Mucosa of stomach (tissue), 1 donor: ENCODE measurements around the gene DNER.
"Not testable (repeated sequence)": the region's sequence is repeated elsewhere in the genome, so short reads cannot be mapped to it uniquely, and the experiment has no call there.

ENCODE experiments used
- H3K27me3 ChIP-seq: one replicate; pipeline ENCODE4 v1.7.0; 2013; ENCODE audit warnings: mild to moderate bottlenecking, low read length; ENCODE audit not compliant: control insufficient read depth, insufficient read depth
- H3K36me3 ChIP-seq: one replicate; pipeline ENCODE4 v1.7.0; 2013; ENCODE audit warnings: low read length; ENCODE audit not compliant: control insufficient read depth, insufficient read depth
- H3K4me1 ChIP-seq: one replicate; pipeline ENCODE4 v1.7.0; 2013; ENCODE audit warnings: mild to moderate bottlenecking, low read length; ENCODE audit not compliant: control insufficient read depth, insufficient read depth
- H3K4me3 ChIP-seq: one replicate; pipeline ENCODE4 v1.7.0; 2013; ENCODE audit warnings: low read length
- H3K9ac ChIP-seq: one replicate; pipeline ENCODE4 v1.7.0; 2013; ENCODE audit warnings: mild to moderate bottlenecking, low read length, moderate library complexity
- H3K9me3 ChIP-seq: one replicate; pipeline ENCODE4 v1.7.0; 2013; ENCODE audit warnings: mild to moderate bottlenecking, low read length, moderate library complexity; ENCODE audit not compliant: control insufficient read depth
- donor health status: Pancreatic carcinoma.

The DNER gene

GRCh38 chr2:229376866-229377265, 337.5 kb downstream of the DNER start:
- Histone ChIP-seq H3K9me3 (no peaks in the 10 kb centered on the region), H3K4me3 (no peak overlapping the region), H3K36me3 (no peaks in the 10 kb centered on the region), H3K9ac (no peak overlapping the region), H3K27me3 (no peaks in the 10 kb centered on the region), H3K4me1 (no peaks in the 10 kb centered on the region)

GRCh38 chr2:229375251-229375650, 339.1 kb downstream of the DNER start:
- no peaks in the 10 kb centered on the region for H3K4me1 ChIP-seq
- H3K27me3 ChIP-seq, result no peaks in the 10 kb centered on the region
- no peaks in the 10 kb centered on the region for H3K36me3 ChIP-seq
- H3K4me3 ChIP-seq, result no peak overlapping the region
- H3K9ac ChIP-seq, result no peak overlapping the region
- H3K9me3 ChIP-seq, result no peaks in the 10 kb centered on the region

- H3K4me3 ChIP-seq, H3K9ac ChIP-seq, H3K27me3 ChIP-seq, H3K4me1 ChIP-seq, H3K9me3 ChIP-seq, H3K36me3 ChIP-seq: not testable (repeated sequence)
Observed at GRCh38 chr2:229373311-229373710, 341.0 kb downstream of the DNER start.

GRCh38 chr2:229372207-229372606, 342.1 kb downstream of the DNER start:
- no peak overlapping the region for H3K4me3 ChIP-seq
- no peaks in the 10 kb centered on the region for H3K9me3 ChIP-seq
- no peaks in the 10 kb centered on the region for H3K4me1 ChIP-seq
- H3K27me3 ChIP-seq, result no peaks in the 10 kb centered on the region
- no peaks in the 10 kb centered on the region for H3K36me3 ChIP-seq
- no peak overlapping the region for H3K9ac ChIP-seq

GRCh38 chr2:229371086-229371485, 343.3 kb downstream of the DNER start:
- H3K27me3 ChIP-seq, result no peaks in the 10 kb centered on the region

GRCh38 chr2:229370509-229370908, 343.8 kb downstream of the DNER start:
- no peaks in the 10 kb centered on the region for H3K36me3 ChIP-seq
- no peaks in the 10 kb centered on the region for H3K4me1 ChIP-seq
- H3K27me3 ChIP-seq, result no peaks in the 10 kb centered on the region
- no peaks in the 10 kb centered on the region for H3K9me3 ChIP-seq
- no peak overlapping the region for H3K9ac ChIP-seq
- no peak overlapping the region for H3K4me3 ChIP-seq

More at GRCh38 chr2:229371086-229371485, 343.3 kb downstream of the DNER start:
- Histone ChIP-seq H3K36me3 (no peaks in the 10 kb centered on the region), H3K4me1 (no peaks in the 10 kb centered on the region), H3K9ac (no peak overlapping the region), H3K9me3 (no peaks in the 10 kb centered on the region), H3K4me3 (no peak overlapping the region)

GRCh38 chr2:229363185-229363814, 351.1 kb downstream of the DNER start:
- no peaks in the 10 kb centered on the region for H3K9me3 ChIP-seq
- H3K4me3 ChIP-seq, result no peak overlapping the region

GRCh38 chr2:229350883-229351282, 363.5 kb downstream of the DNER start:
- Histone ChIP-seq H3K4me1 (no peaks in the 10 kb centered on the region), H3K9ac (no peak overlapping the region), H3K9me3 (no peaks in the 10 kb centered on the region), H3K27me3 (no peaks in the 10 kb centered on the region), H3K36me3 (no peaks in the 10 kb centered on the region), H3K4me3 (no peak overlapping the region)

More at GRCh38 chr2:229363185-229363814, 351.1 kb downstream of the DNER start:
- Histone ChIP-seq H3K4me1 (no peaks in the 10 kb centered on the region), H3K9ac (no peak overlapping the region), H3K27me3 (no peaks in the 10 kb centered on the region), H3K36me3 (no peaks in the 10 kb centered on the region)

GRCh38 chr2:229350117-229350805, 364.1 kb downstream of the DNER start:
- Histone ChIP-seq H3K9ac (no peak overlapping the region), H3K9me3 (no peaks in the 10 kb centered on the region), H3K27me3 (no peaks in the 10 kb centered on the region), H3K4me1 (no peaks in the 10 kb centered on the region), H3K4me3 (no peak overlapping the region), H3K36me3 (no peaks in the 10 kb centered on the region)

GRCh38 chr2:229348128-229348527, 366.2 kb downstream of the DNER start:
- Histone ChIP-seq H3K27me3 (no peaks in the 10 kb centered on the region), H3K4me1 (no peaks in the 10 kb centered on the region), H3K4me3 (no peak overlapping the region), H3K9me3 (no peaks in the 10 kb centered on the region), H3K9ac (no peak overlapping the region), H3K36me3 (no peaks in the 10 kb centered on the region)

- Histone ChIP-seq H3K36me3 (no peaks in the 10 kb centered on the region), H3K27me3 (no peaks in the 10 kb centered on the region), H3K9me3 (no peaks in the 10 kb centered on the region), H3K9ac (no peak overlapping the region), H3K4me3 (no peak overlapping the region), H3K4me1 (no peaks in the 10 kb centered on the region)
Observed at GRCh38 chr2:229346816-229347540, 367.4 kb downstream of the DNER start.

- Histone ChIP-seq H3K4me1 (no peaks in the 10 kb centered on the region), H3K9ac (no peak overlapping the region), H3K4me3 (no peak overlapping the region), H3K9me3 (no peaks in the 10 kb centered on the region), H3K36me3 (no peaks in the 10 kb centered on the region), H3K27me3 (no peaks in the 10 kb centered on the region)
Observed at GRCh38 chr2:229344955-229345354, 369.4 kb downstream of the DNER start.
